PFSK-1 (cell line): ENCODE results near the gene TVP23A.

Experiments
- FOXP2 ChIP-seq: optimal IDR thresholded peaks from 2 replicates; pipeline ENCODE3; 2011; ENCODE audit warnings: borderline replicate concordance, control low read depth, inconsistent platforms; ENCODE audit not compliant: insufficient read depth; ENCODE audit errors: extremely low read length, extremely low read depth
- POLR2AphosphoS5 ChIP-seq: IDR thresholded peaks from 2 replicates; pipeline ENCODE4 v1.6.1; 2012; ENCODE audit warnings: low read depth, mild to moderate bottlenecking, control low read depth, low read length, moderate library complexity
- REST ChIP-seq, 2 experiments: IDR thresholded peaks; 2 replicates each; pipeline versions ENCODE4 v1.6.1 to v1.8.0; 2011 to 2012; ENCODE audit warnings: low read depth in 2 of 2, low read length in 2 of 2, control low read depth in 1 of 2, inconsistent platforms in 1 of 2, mild to moderate bottlenecking in 1 of 2, moderate library complexity in 1 of 2; ENCODE audit not compliant: insufficient read depth in 1 of 2
- SIN3A ChIP-seq: IDR thresholded peaks from 2 replicates; pipeline ENCODE4 v1.6.1; 2012; ENCODE audit warnings: mild to moderate bottlenecking, low read length, moderate library complexity, borderline replicate concordance; ENCODE audit not compliant: insufficient read depth
- TAF1 ChIP-seq: IDR thresholded peaks from 2 replicates; pipeline ENCODE4 v1.6.1; 2012; ENCODE audit warnings: low read length, control low read depth, borderline replicate concordance; ENCODE audit not compliant: insufficient read depth

The TVP23A gene

GRCh38 chr16:10833271-10833670 lies 14.7 kb upstream of the TVP23A start:
- no peak for TF ChIP-seq POLR2AphosphoS5

GRCh38 chr16:10831894-10832886 lies 13.6 kb upstream of the TVP23A start:
- TF ChIP-seq REST (IDR thresholded peaks at IDR 0.05; ENCODE audit: insufficient read depth in 1 of 2, low read depth in 2 of 2, low read length in 2 of 2) (no peak), TAF1 (no peak), FOXP2 (no peak), POLR2AphosphoS5 (no peak), SIN3A (no peak)

- TF ChIP-seq REST (IDR thresholded peaks at IDR 0.05; ENCODE audit: insufficient read depth in 1 of 2, low read depth in 2 of 2, low read length in 2 of 2) (no peak), SIN3A (no peak), FOXP2 (no peak), POLR2AphosphoS5 (no peak), TAF1 (no peak)
Observed at GRCh38 chr16:10828851-10829366, 10.3 kb upstream of the TVP23A start.

GRCh38 chr16:10827691-10828341 lies 9.2 kb upstream of the TVP23A start:
- TF ChIP-seq REST (IDR thresholded peaks at IDR 0.05; ENCODE audit: insufficient read depth in 1 of 2, low read depth in 2 of 2, low read length in 2 of 2) (no peak), POLR2AphosphoS5 (no peak), TAF1 (no peak), SIN3A (no peak), FOXP2 (no peak)

GRCh38 chr16:10824111-10824893 lies 5.7 kb upstream of the TVP23A start:
- TF ChIP-seq SIN3A (no peak), REST (IDR thresholded peaks at IDR 0.05; ENCODE audit: insufficient read depth in 1 of 2, low read depth in 2 of 2, low read length in 2 of 2) (no peak), FOXP2 (no peak), POLR2AphosphoS5 (no peak), TAF1 (no peak)
